Natural killer cell (primary cell): ENCODE data around the gene P3H4. TPM values are rescaled to one million over a fixed set of nuclear protein-coding genes. Genes with fewer than 3 reads are reported as not detected.

Experiments used
- ATAC-seq, 3 donors: fragments of 150-1000 bp in 2 of 3; fragments of 200-7000 bp in 1 of 3; cut with Tn5 transposase; 1 replicate in 1 of 3; 2 replicates in 2 of 3; pipeline ENCODE4 v1.10.0; 2021; ENCODE audit warnings: mild to moderate bottlenecking in 2 of 3, moderate library complexity in 2 of 3
- DNase-seq, 2 donors: peaks; one replicate each; pipeline versions ENCODE4 v3.0.0 to v3.0.0-alpha.2; 2013 to 2021; ENCODE audit warnings: mixed read lengths in 1 of 2
- H3K27ac ChIP-seq: one replicate; pipeline ENCODE4 v1.5.1; 2013; ENCODE audit warnings: mild to moderate bottlenecking, low read length
- H3K27me3 ChIP-seq: one replicate; pipeline ENCODE4 v1.6.1; 2013; ENCODE audit warnings: low read length; ENCODE audit not compliant: control insufficient read depth, insufficient read depth
- H3K36me3 ChIP-seq: one replicate; pipeline ENCODE4 v1.6.1; 2013; ENCODE audit warnings: low read length; ENCODE audit not compliant: control insufficient read depth, insufficient read depth
- H3K4me1 ChIP-seq: one replicate; pipeline ENCODE4 v1.6.1; 2013; ENCODE audit warnings: low read length; ENCODE audit not compliant: control insufficient read depth, insufficient read depth
- H3K4me3 ChIP-seq: one replicate; pipeline ENCODE4 v1.5.1; 2013; ENCODE audit warnings: low read length
- H3K9me3 ChIP-seq: one replicate; pipeline ENCODE4 v1.6.1; 2013; ENCODE audit warnings: low read length; ENCODE audit not compliant: control insufficient read depth, insufficient read depth
- H3K27ac Mint-ChIP-seq, 2 donors: one replicate each; pipeline ENCODE4 v1.8.0; 2022; ENCODE audit warnings: mild to moderate bottlenecking in 2 of 2, mixed read lengths in 2 of 2, moderate library complexity in 1 of 2
- H3K27me3 Mint-ChIP-seq, 2 donors: one replicate each; pipeline ENCODE4 v1.8.0; 2022; ENCODE audit warnings: low read depth in 2 of 2, mixed read lengths in 2 of 2
- H3K36me3 Mint-ChIP-seq: one replicate; pipeline ENCODE4 v1.8.0; 2022; ENCODE audit warnings: mixed read lengths
- H3K4me1 Mint-ChIP-seq, 2 donors: one replicate each; pipeline ENCODE4 v1.8.0; 2022; ENCODE audit warnings: mixed read lengths in 2 of 2
- H3K4me3 Mint-ChIP-seq: one replicate; pipeline ENCODE4 v1.8.0; 2022; ENCODE audit warnings: mild to moderate bottlenecking, moderate library complexity, mixed read lengths
- H3K9me3 Mint-ChIP-seq, 2 donors: one replicate each; pipeline ENCODE4 v1.8.0; 2022; ENCODE audit warnings: mixed read lengths in 2 of 2
- CTCF ChIP-seq: fragments of 200-600 bp; IDR thresholded peaks from one replicate; pipeline ENCODE4 v1.8.0; 2022; ENCODE audit warnings: antibody characterized with exemption
- WGBS: methylation state at CpG from one replicate; pipeline ENCODE4 v1.1.7; 2013; ENCODE audit warnings: missing lambda C conversion rate; ENCODE audit not compliant: insufficient coverage; 5-methylcytosine and 5-hydroxymethylcytosine counted together
- intact Hi-C: fragments of 100-400 bp; cut with micrococcal nuclease; formaldehyde crosslinking; loops from one replicate; pipeline ENCODE4 v1.14.2; 2022
- total RNA-seq, 4 donors: library from RNA; stranded (reverse); fragments of 120-200 nt in 1 of 4; gene quantifications; one replicate each; pipeline versions ENCODE4 v1.2.3 to v1.2.4, GENCODE V29; 2013 to 2022

The P3H4 gene
- total RNA-seq, 3 donors from 2014 or later (not counting 1 experiment from before 2014, with no cell fraction given), result 6.9 to 8.9 (median 7.5) TPM

- no peak for ATAC-seq
- no peak overlapping the region for H3K27ac ChIP-seq
- no peak overlapping the region for H3K4me3 Mint-ChIP-seq
Measured at GRCh38 chr17:41771389-41772206, 40.2 kb downstream of the P3H4 start.

GRCh38 chr17:41769985-41770384 is 41.8 kb downstream of the P3H4 start:
- H3K27me3 Mint-ChIP-seq, result no peaks in the 10 kb centered on the region
- H3K27ac ChIP-seq, result no peak overlapping the region
- no peak for TF ChIP-seq CTCF
- no peak overlapping the region for H3K4me3 ChIP-seq
- H3K9me3 ChIP-seq, result no peaks in the 10 kb centered on the region
- ATAC-seq (no peak), DNase-seq (no peak)
- no peak overlapping the region for H3K27ac Mint-ChIP-seq
- H3K9me3 Mint-ChIP-seq, result no peaks in the 10 kb centered on the region
- H3K4me1 Mint-ChIP-seq, result no peaks in the 10 kb centered on the region
- H3K27me3 ChIP-seq, result no peaks in the 10 kb centered on the region
- no peaks in the 10 kb centered on the region for H3K4me1 ChIP-seq
- WGBS, result 71% methylated on average over 3 of the region's 3 CpGs
- no peaks in the 10 kb centered on the region for H3K36me3 Mint-ChIP-seq
- no peak overlapping the region for H3K4me3 Mint-ChIP-seq
- H3K36me3 ChIP-seq, result no peaks in the 10 kb centered on the region
- intact Hi-C loops, result no loop called here

More at GRCh38 chr17:41771389-41772206, 40.2 kb downstream of the P3H4 start:
- no peaks in the 10 kb centered on the region for H3K4me1 ChIP-seq
- no peaks in the 10 kb centered on the region for H3K9me3 ChIP-seq
- WGBS, result 78% methylated on average over 17 of the region's 17 CpGs
- no peak for DNase-seq
- intact Hi-C loops, result no loop called here
- no peak overlapping the region for H3K4me3 ChIP-seq
- no peaks in the 10 kb centered on the region for H3K27me3 Mint-ChIP-seq
- no peaks in the 10 kb centered on the region for H3K9me3 Mint-ChIP-seq
- no peaks in the 10 kb centered on the region for H3K36me3 Mint-ChIP-seq
- no peak for TF ChIP-seq CTCF
- H3K27ac Mint-ChIP-seq, result no peak overlapping the region
- H3K36me3 ChIP-seq, result no peaks in the 10 kb centered on the region
- H3K27me3 ChIP-seq, result no peaks in the 10 kb centered on the region
- H3K4me1 Mint-ChIP-seq, result no peaks in the 10 kb centered on the region

GRCh38 chr17:41769346-41769862 is 42.3 kb downstream of the P3H4 start:
- Histone ChIP-seq H3K27me3 (no peaks in the 10 kb centered on the region), H3K27ac (no peak overlapping the region), H3K9me3 (no peaks in the 10 kb centered on the region), H3K4me3 (no peak overlapping the region), H3K36me3 (no peaks in the 10 kb centered on the region), H3K4me1 (no peaks in the 10 kb centered on the region)
- H3K27ac Mint-ChIP-seq, result no peak overlapping the region
- H3K9me3 Mint-ChIP-seq, result no peaks in the 10 kb centered on the region
- intact Hi-C loops, result no loop called here
- no peak for TF ChIP-seq CTCF
- 96% methylated on average over 16 of the region's 16 CpGs for WGBS
- no peak for DNase-seq
- no peaks in the 10 kb centered on the region for H3K27me3 Mint-ChIP-seq
- no peaks in the 10 kb centered on the region for H3K36me3 Mint-ChIP-seq
- no peaks in the 10 kb centered on the region for H3K4me1 Mint-ChIP-seq
- no peak for ATAC-seq
- H3K4me3 Mint-ChIP-seq, result no peak overlapping the region
